NCI-H774 (cell line): ENCODE measurements around the gene ZBTB20.

Source experiments
- DNase-seq: peaks from one replicate; lab custom pipeline; 2025; lab: John Stamatoyannopoulos, UW

Gene ZBTB20

GRCh38 chr3:115019900-115020299 is 127.2 kb downstream of the ZBTB20 start:
- DNase-seq = no peak

- DNase-seq = no peak
Measured at GRCh38 chr3:115018694-115019093, 128.4 kb downstream of the ZBTB20 start.

GRCh38 chr3:115007966-115008365 is 139.1 kb downstream of the ZBTB20 start:
- DNase-seq = no peak

- DNase-seq = no peak
Measured at GRCh38 chr3:115004201-115005140, 142.6 kb downstream of the ZBTB20 start.

GRCh38 chr3:114998971-114999579 is 148.0 kb downstream of the ZBTB20 start:
- no peak for DNase-seq

- DNase-seq = no peak
Measured at GRCh38 chr3:114994554-114995341, 152.3 kb downstream of the ZBTB20 start.

GRCh38 chr3:114985776-114986175 is 161.3 kb downstream of the ZBTB20 start:
- no peak for DNase-seq

GRCh38 chr3:114983248-114983647 is 163.8 kb downstream of the ZBTB20 start:
- no peak for DNase-seq

GRCh38 chr3:114974387-114974786 is 172.7 kb downstream of the ZBTB20 start:
- no peak for DNase-seq

- DNase-seq = no peak
Measured at GRCh38 chr3:114973536-114973935, 173.6 kb downstream of the ZBTB20 start.

- no peak for DNase-seq
Measured at GRCh38 chr3:114967168-114967567, 179.9 kb downstream of the ZBTB20 start.

GRCh38 chr3:114962189-114962588 is 184.9 kb downstream of the ZBTB20 start:
- DNase-seq = no peak

GRCh38 chr3:114958930-114959329 is 188.2 kb downstream of the ZBTB20 start:
- no peak for DNase-seq

GRCh38 chr3:114953800-114954199 is 193.3 kb downstream of the ZBTB20 start:
- DNase-seq = no peak

GRCh38 chr3:114953215-114953799 is 193.8 kb downstream of the ZBTB20 start:
- DNase-seq = no peak

- no peak for DNase-seq
Measured at GRCh38 chr3:114942773-114943172, 204.3 kb downstream of the ZBTB20 start.

GRCh38 chr3:114941626-114942309 is 205.3 kb downstream of the ZBTB20 start:
- no peak for DNase-seq

- DNase-seq = no peak
Measured at GRCh38 chr3:114939920-114940319, 207.2 kb downstream of the ZBTB20 start.

- no peak for DNase-seq
Measured at GRCh38 chr3:114933407-114933806, 213.7 kb downstream of the ZBTB20 start.

- no peak for DNase-seq
Measured at GRCh38 chr3:114929971-114930732, 216.9 kb downstream of the ZBTB20 start.
